ENCODE results near the gene LRRC4C. TPM values are rescaled to one million over a fixed set of nuclear protein-coding genes. Genes with fewer than 3 reads are reported as not detected.

LRRC4C gene
- total RNA-seq, 1 experiment from 2014 or later, result not detected

DNA sequence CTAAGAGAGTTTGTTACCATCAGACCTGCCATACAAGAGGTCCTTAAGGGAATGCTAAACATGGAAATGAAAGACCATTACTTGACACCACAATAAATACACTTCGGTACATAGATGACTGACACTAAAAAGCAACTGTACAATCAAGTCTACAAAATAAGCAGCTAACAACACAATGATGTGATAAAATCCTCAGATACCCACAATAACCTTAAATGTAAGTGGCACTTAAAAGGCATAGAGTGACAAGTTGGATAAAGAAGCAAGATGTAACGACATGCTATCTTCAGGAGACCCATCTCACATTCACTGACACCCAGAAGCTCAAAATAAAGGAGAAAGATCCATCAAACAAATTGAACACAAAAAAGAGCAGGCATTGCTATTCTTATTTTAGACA is 107.6 kb downstream of the LRRC4C start:
- H3K36me3 ChIP-seq (ENCODE audit: low read depth, low read length), result no peaks in the 10 kb centered on the region
- no peak overlapping the region for H2AFZ ChIP-seq (ENCODE audit: low read length)
- H3K4me3 ChIP-seq (ENCODE audit: low read length), result no peak overlapping the region
- no peaks in the 10 kb centered on the region for H3K4me1 ChIP-seq (ENCODE audit: insufficient read depth, low read length)
- H3K9me3 ChIP-seq (ENCODE audit: low read length), result no peaks in the 10 kb centered on the region
- TF ChIP-seq EZH2phosphoT487 (IDR thresholded peaks at IDR 0.05; ENCODE audit: borderline replicate concordance, low read length) (no peak), CTCF (conservative IDR thresholded peaks at IDR 0.05; ENCODE audit: low read depth, low read length) (no peak), EZH2 (IDR thresholded peaks at IDR 0.05; ENCODE audit: low read length, unreplicated experiment) (no peak)
- no peaks in the 10 kb centered on the region for H3K79me2 ChIP-seq (ENCODE audit: low read length)
- intact Hi-C loops (cut with micrococcal nuclease), result no loop called here
- DNase-seq, result no peak
- no TSS peak for BruUV-seq (replicated peaks)
- H3K9me2 ChIP-seq (replicated peaks; ENCODE audit: low read length), result no peaks in the 10 kb centered on the region
- no peak overlapping the region for H3K27ac ChIP-seq (ENCODE audit: low read length)
- no peak overlapping the region for H3K4me2 ChIP-seq (ENCODE audit: low read length)
- ChIA-PET CTCF (no interaction called here), POLR2A (ENCODE audit: unreplicated experiment) (no interaction called here)
- no peaks in the 10 kb centered on the region for H3K27me3 ChIP-seq (ENCODE audit: low read length)
- no peaks in the 10 kb centered on the region for H4K20me1 ChIP-seq (ENCODE audit: low read length)
- no peak overlapping the region for H3K9ac ChIP-seq (ENCODE audit: low read length)
- ATAC-seq, result no peak
- H3F3A ChIP-seq (ENCODE audit: low read length, unreplicated experiment), result no peaks in the 10 kb centered on the region

DNA sequence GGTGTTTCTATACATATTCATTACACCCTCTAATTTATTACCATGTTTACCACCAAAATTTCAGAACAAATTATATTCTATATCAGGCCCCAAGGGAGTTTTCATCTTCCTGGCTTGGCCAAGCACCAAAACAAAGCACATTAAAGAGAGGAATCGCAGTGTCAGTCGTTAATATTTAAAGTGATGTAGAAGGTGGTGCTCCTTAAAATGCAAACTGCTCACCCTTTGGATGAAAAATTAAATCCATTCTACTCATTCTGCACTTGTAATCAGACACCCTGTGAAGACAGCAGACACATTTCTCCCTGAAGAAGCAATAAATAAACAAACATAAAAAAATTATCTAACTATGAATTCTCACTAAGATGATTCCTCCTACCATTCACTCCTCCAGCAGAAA is 113.4 kb downstream of the LRRC4C start:
- TF ChIP-seq CTCF (conservative IDR thresholded peaks at IDR 0.05; ENCODE audit: low read depth, low read length) (no peak), EZH2 (IDR thresholded peaks at IDR 0.05; ENCODE audit: low read length, unreplicated experiment) (no peak), EZH2phosphoT487 (IDR thresholded peaks at IDR 0.05; ENCODE audit: borderline replicate concordance, low read length) (no peak)
- Histone ChIP-seq H3K27ac (ENCODE audit: low read length) (no peak overlapping the region), H2AFZ (ENCODE audit: low read length) (no peak overlapping the region), H3K9ac (ENCODE audit: low read length) (no peak overlapping the region), H3K79me2 (ENCODE audit: low read length) (no peaks in the 10 kb centered on the region), H3K4me2 (ENCODE audit: low read length) (no peak overlapping the region), H3F3A (ENCODE audit: low read length, unreplicated experiment) (no peaks in the 10 kb centered on the region), H3K9me2 (replicated peaks; ENCODE audit: low read length) (no peaks in the 10 kb centered on the region), H4K20me1 (ENCODE audit: low read length) (no peaks in the 10 kb centered on the region), H3K4me3 (ENCODE audit: low read length) (no peak overlapping the region), H3K27me3 (ENCODE audit: low read length) (no peaks in the 10 kb centered on the region), H3K36me3 (ENCODE audit: low read depth, low read length) (no peaks in the 10 kb centered on the region), H3K4me1 (ENCODE audit: insufficient read depth, low read length) (no peaks in the 10 kb centered on the region), H3K9me3 (ENCODE audit: low read length) (no peaks in the 10 kb centered on the region)
- ATAC-seq (no peak), DNase-seq (no peak)
- no TSS peak for BruUV-seq (replicated peaks)
- POLR2A ChIA-PET (ENCODE audit: unreplicated experiment), result no interaction called here
- CTCF ChIA-PET, result no interaction called here
- intact Hi-C loops (cut with micrococcal nuclease), result no loop called here

GRCh38 chr11:41334007-41334933 is 125.2 kb downstream of the LRRC4C start:
- DNase-seq (no peak), ATAC-seq (no peak)
- no peak overlapping the region for H3K27ac ChIP-seq (ENCODE audit: low read length)
- H3K79me2 ChIP-seq (ENCODE audit: low read length), result no peaks in the 10 kb centered on the region
- H3K9me3 ChIP-seq (ENCODE audit: low read length), result no peaks in the 10 kb centered on the region
- TF ChIP-seq EZH2phosphoT487 (IDR thresholded peaks at IDR 0.05; ENCODE audit: borderline replicate concordance, low read length) (no peak), CTCF (conservative IDR thresholded peaks at IDR 0.05; ENCODE audit: low read depth, low read length) (no peak), EZH2 (IDR thresholded peaks at IDR 0.05; ENCODE audit: low read length, unreplicated experiment) (no peak)
- no TSS peak for BruUV-seq (replicated peaks)
- no peak overlapping the region for H3K4me3 ChIP-seq (ENCODE audit: low read length)
- H2AFZ ChIP-seq (ENCODE audit: low read length), result no peak overlapping the region
- H3K36me3 ChIP-seq (ENCODE audit: low read depth, low read length), result no peaks in the 10 kb centered on the region
- no peaks in the 10 kb centered on the region for H4K20me1 ChIP-seq (ENCODE audit: low read length)
- CTCF ChIA-PET, result no interaction called here
- H3K9ac ChIP-seq (ENCODE audit: low read length), result no peak overlapping the region
- no peaks in the 10 kb centered on the region for H3K27me3 ChIP-seq (ENCODE audit: low read length)
- H3K9me2 ChIP-seq (replicated peaks; ENCODE audit: low read length), result no peaks in the 10 kb centered on the region
- H3K4me1 ChIP-seq (ENCODE audit: insufficient read depth, low read length), result no peaks in the 10 kb centered on the region
- H3K4me2 ChIP-seq (ENCODE audit: low read length), result no peak overlapping the region
- intact Hi-C loops (cut with micrococcal nuclease), result no loop called here
- POLR2A ChIA-PET (ENCODE audit: unreplicated experiment), result no interaction called here
- no peaks in the 10 kb centered on the region for H3F3A ChIP-seq (ENCODE audit: low read length, unreplicated experiment)
